GM18861 (cell line): ENCODE measurements around the gene SNX15.

ENCODE experiments used
- ATAC-seq: cut with Tn5 transposase; IDR thresholded peaks from one replicate; pipeline ENCODE4 v1.9.1; 2021; ENCODE audit not compliant: unreplicated experiment

SNX15 gene

GRCh38 chr11:65083834-65084597, 56.8 kb downstream of the SNX15 start, which contains the start of the genes CDCA5 and ZFPL1:
Gene CDCA5, minus strand, starts transcription at chr11:65084040. Its CDS starts 62 bp downstream, at chr11:65083978.
Gene ZFPL1, plus strand, starts transcription at chr11:65084222. Its CDS starts 477 bp downstream, at chr11:65084699.
- peak; percentile 78 for ATAC-seq

GRCh38 chr11:65084598-65085375, 57.5 kb downstream of the SNX15 start:
- ATAC-seq, result no peak

GRCh38 chr11:65085446-65085845, 58.2 kb downstream of the SNX15 start:
- no peak for ATAC-seq

GRCh38 chr11:65086809-65087208, 59.6 kb downstream of the SNX15 start:
- ATAC-seq, result no peak

GRCh38 chr11:65087216-65087615, 60.0 kb downstream of the SNX15 start:
- ATAC-seq, result no peak

GRCh38 chr11:65087827-65088226, 60.6 kb downstream of the SNX15 start:
- ATAC-seq, result no peak

- no peak for ATAC-seq
These were observed 62.4 kb downstream of the SNX15 start for GRCh38 chr11:65089621-65090020.
